ENCODE results near the gene VSTM2B. TPM values are rescaled to one million over a fixed set of nuclear protein-coding genes. Genes with fewer than 3 reads are reported as not detected.

The VSTM2B gene
- total RNA-seq, 4 donors from 2014 or later, result not detected

GRCh38 chr19:29510701-29511265 lies 15.0 kb upstream of the VSTM2B start:
- H3K27me3 ChIP-seq, result no peaks in the 10 kb centered on the region
- TF ChIP-seq CTCF (IDR thresholded peaks at IDR 0.05), result no peak
- TF ChIP-seq POLR2A (IDR thresholded peaks at IDR 0.05), result no peak
- no peaks in the 10 kb centered on the region for H3K9me3 ChIP-seq
- no peak overlapping the region for H3K27ac ChIP-seq
- intact Hi-C loops (cut with DNase I; ENCODE audit: low total_unique reads), result no loop called here
- DNase-seq, result no peak
- H3K36me3 ChIP-seq, result no peaks in the 10 kb centered on the region
- H3K4me1 ChIP-seq, result no peaks in the 10 kb centered on the region
- no peak overlapping the region for H3K4me3 ChIP-seq

- no peaks in the 10 kb centered on the region for H3K4me1 ChIP-seq
- TF ChIP-seq CTCF (IDR thresholded peaks at IDR 0.05) (no peak), POLR2A (IDR thresholded peaks at IDR 0.05) (no peak)
- H3K4me3 ChIP-seq, result no peak overlapping the region
- no peak for DNase-seq
- intact Hi-C loops (cut with DNase I; ENCODE audit: low total_unique reads), result no loop called here
- no peaks in the 10 kb centered on the region for H3K27me3 ChIP-seq
- no peaks in the 10 kb centered on the region for H3K9me3 ChIP-seq
- H3K36me3 ChIP-seq, result no peaks in the 10 kb centered on the region
- H3K27ac ChIP-seq, result no peak overlapping the region
Observed at GRCh38 chr19:29511768-29512167, 14.0 kb upstream of the VSTM2B start.

GRCh38 chr19:29512748-29513147 lies 13.0 kb upstream of the VSTM2B start:
- no peaks in the 10 kb centered on the region for H3K4me1 ChIP-seq
- no peaks in the 10 kb centered on the region for H3K36me3 ChIP-seq
- TF ChIP-seq POLR2A (IDR thresholded peaks at IDR 0.05) (no peak), CTCF (IDR thresholded peaks at IDR 0.05) (no peak)
- DNase-seq, result no peak
- no peaks in the 10 kb centered on the region for H3K9me3 ChIP-seq
- H3K27me3 ChIP-seq, result no peaks in the 10 kb centered on the region
- H3K27ac ChIP-seq, result no peak overlapping the region
- intact Hi-C loops (cut with DNase I; ENCODE audit: low total_unique reads), result no loop called here
- H3K4me3 ChIP-seq, result no peak overlapping the region

- TF ChIP-seq POLR2A (IDR thresholded peaks at IDR 0.05) (no peak), CTCF (IDR thresholded peaks at IDR 0.05) (no peak)
- no peaks in the 10 kb centered on the region for H3K9me3 ChIP-seq
- H3K4me1 ChIP-seq, result no peaks in the 10 kb centered on the region
- no peak overlapping the region for H3K27ac ChIP-seq
- H3K27me3 ChIP-seq, result no peaks in the 10 kb centered on the region
- intact Hi-C loops (cut with DNase I; ENCODE audit: low total_unique reads), result no loop called here
- no peak for DNase-seq
- no peaks in the 10 kb centered on the region for H3K36me3 ChIP-seq
- H3K4me3 ChIP-seq, result no peak overlapping the region
Observed at GRCh38 chr19:29514525-29515232, 11.1 kb upstream of the VSTM2B start.

DNA sequence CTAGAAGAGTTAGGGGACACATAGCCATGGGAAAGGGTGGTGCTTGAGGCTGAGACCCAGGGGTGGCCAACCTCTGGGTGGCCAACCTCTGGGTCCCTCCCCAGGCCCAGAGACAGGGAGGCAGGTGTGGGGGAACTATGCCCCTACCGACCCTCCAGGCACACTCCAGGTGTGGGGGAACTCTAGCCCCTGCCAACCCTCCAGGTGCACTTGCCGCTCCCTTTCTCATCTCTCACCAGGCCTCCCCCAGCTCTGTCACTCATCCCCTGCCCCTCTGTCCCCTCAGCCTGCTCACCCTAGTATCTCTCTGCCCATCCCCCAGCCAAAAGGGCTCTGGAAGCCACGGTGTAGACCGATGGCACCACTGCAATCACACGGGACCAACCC lies 10.6 kb upstream of the VSTM2B start:
- intact Hi-C loops (cut with DNase I; ENCODE audit: low total_unique reads), result no loop called here
- Histone ChIP-seq H3K36me3 (no peaks in the 10 kb centered on the region), H3K9me3 (no peaks in the 10 kb centered on the region), H3K4me1 (no peaks in the 10 kb centered on the region), H3K27ac (no peak overlapping the region), H3K4me3 (no peak overlapping the region), H3K27me3 (no peaks in the 10 kb centered on the region)
- DNase-seq, result no peak
- TF ChIP-seq POLR2A (IDR thresholded peaks at IDR 0.05) (no peak), CTCF (IDR thresholded peaks at IDR 0.05) (no peak)

All from uterus (tissue), 4 donors.